HG02588 (cell line): ENCODE measurements around the gene IHH.

Experiments used
- ATAC-seq: cut with Tn5 transposase; IDR thresholded peaks from one replicate; pipeline ENCODE4 v1.9.1; 2021; ENCODE audit warnings: mild to moderate bottlenecking, moderate library complexity; ENCODE audit not compliant: unreplicated experiment

The IHH gene

GRCh38 chr2:219020604-219021365, 39.9 kb downstream of the IHH start:
- ATAC-seq: no peak

- no peak for ATAC-seq
Measured at GRCh38 chr2:219019436-219019835, 41.3 kb downstream of the IHH start.

GRCh38 chr2:219018726-219019125, 42.0 kb downstream of the IHH start:
- no peak for ATAC-seq

GRCh38 chr2:219018286-219018685, 42.4 kb downstream of the IHH start:
- no peak for ATAC-seq

- no peak for ATAC-seq
Measured at GRCh38 chr2:219017201-219017931, 43.4 kb downstream of the IHH start.

- ATAC-seq: no peak
Measured at GRCh38 chr2:219016721-219017120, 44.0 kb downstream of the IHH start.

GRCh38 chr2:219010873-219011272, 49.8 kb downstream of the IHH start:
- ATAC-seq: no peak

GRCh38 chr2:219010162-219010756, 50.5 kb downstream of the IHH start:
- ATAC-seq: no peak

GRCh38 chr2:219009294-219009693, 51.4 kb downstream of the IHH start:
- ATAC-seq: no peak
